ENCODE data around the gene GLIS1. TPM values are rescaled to one million over a fixed set of nuclear protein-coding genes. Genes with fewer than 3 reads are reported as not detected.

Gene GLIS1
- total and polyA plus RNA-seq, 12 donors = 0.06 to 0.10 (median 0.09) TPM; not detected in 7

GRCh38 chr1:53640701-53641075 is 98.3 kb downstream of the GLIS1 start:
- H3K4me1 ChIP-seq = peaks cover 0 to 5% (median 0%) of the 10 kb centered on the region in 9 donors
- 59 to 79% methylated on average over 6 of the region's 6 CpGs for WGBS, 2 donors
- intact Hi-C loops (cut with DNase I) = no loop called here
- H3K4me3 ChIP-seq = no peak overlapping the region
- no peak for TF ChIP-seq CTCF (IDR thresholded peaks at IDR 0.05)
- H3K9me3 ChIP-seq = no peaks in the 10 kb centered on the region
- DNase-seq (no peak), ATAC-seq (no peak)
- peaks cover 0 to 10% (median 0%) of the 10 kb centered on the region in 7 donors for H3K27me3 ChIP-seq
- no peaks in the 10 kb centered on the region for H3K36me3 ChIP-seq
- no peak overlapping the region for H3K27ac ChIP-seq

GRCh38 chr1:53639996-53640700 is 98.8 kb downstream of the GLIS1 start:
- no peak for ATAC-seq
- H3K27me3 ChIP-seq = peaks cover 0 to 10% (median 0%) of the 10 kb centered on the region in 7 donors
- no peak for DNase-seq
- H3K36me3 ChIP-seq = no peaks in the 10 kb centered on the region
- H3K9me3 ChIP-seq = no peaks in the 10 kb centered on the region
- no peak overlapping the region for H3K4me3 ChIP-seq
- TF ChIP-seq CTCF (IDR thresholded peaks at IDR 0.05) = no peak
- 86 to 87% methylated on average over 4 of the region's 4 CpGs for WGBS, 2 donors
- intact Hi-C loops (cut with DNase I) = no loop called here
- no peak overlapping the region for H3K27ac ChIP-seq
- peaks cover 0 to 5% (median 0%) of the 10 kb centered on the region in 9 donors for H3K4me1 ChIP-seq

- Histone ChIP-seq H3K36me3 (no peaks in the 10 kb centered on the region), H3K4me3 (no peak overlapping the region), H3K4me1 (peaks cover 0 to 5% (median 0%) of the 10 kb centered on the region in 9 donors), H3K27me3 (peaks cover 0 to 10% (median 0%) of the 10 kb centered on the region in 7 donors), H3K27ac (no peak overlapping the region), H3K9me3 (no peaks in the 10 kb centered on the region)
- DNase-seq = no peak
- intact Hi-C loops (cut with DNase I) = no loop called here
- no peak for ATAC-seq
- 69 to 72% methylated on average over 16 of the region's 16 CpGs for WGBS, 2 donors
- no peak for TF ChIP-seq CTCF (IDR thresholded peaks at IDR 0.05)
Measured at GRCh38 chr1:53639251-53639763, 99.7 kb downstream of the GLIS1 start.

GRCh38 chr1:53638360-53639035 is 100.5 kb downstream of the GLIS1 start:
- H3K27me3 ChIP-seq = peaks cover 0 to 10% (median 0%) of the 10 kb centered on the region in 7 donors
- H3K9me3 ChIP-seq = no peaks in the 10 kb centered on the region
- H3K4me1 ChIP-seq = no peaks in the 10 kb centered on the region
- WGBS, 2 donors = 84 to 88% methylated on average over 8 of the region's 8 CpGs
- no peak overlapping the region for H3K27ac ChIP-seq
- TF ChIP-seq CTCF (IDR thresholded peaks at IDR 0.05) = no peak
- H3K36me3 ChIP-seq = no peaks in the 10 kb centered on the region
- H3K4me3 ChIP-seq = no peak overlapping the region
- ATAC-seq (peak in 1 of 8 donors; percentile 8), DNase-seq (no peak)
- intact Hi-C loops (cut with DNase I) = no loop called here
